ENCODE data around the gene PDE9A. TPM values are rescaled to one million over a fixed set of nuclear protein-coding genes. Genes with fewer than 3 reads are reported as not detected.
"Not testable (repeated sequence)": the region's sequence is repeated elsewhere in the genome, so short reads cannot be mapped to it uniquely, and the experiment has no call there.

Gene PDE9A
- total RNA-seq, 6 experiments from 2014 or later, result not detected

DNA sequence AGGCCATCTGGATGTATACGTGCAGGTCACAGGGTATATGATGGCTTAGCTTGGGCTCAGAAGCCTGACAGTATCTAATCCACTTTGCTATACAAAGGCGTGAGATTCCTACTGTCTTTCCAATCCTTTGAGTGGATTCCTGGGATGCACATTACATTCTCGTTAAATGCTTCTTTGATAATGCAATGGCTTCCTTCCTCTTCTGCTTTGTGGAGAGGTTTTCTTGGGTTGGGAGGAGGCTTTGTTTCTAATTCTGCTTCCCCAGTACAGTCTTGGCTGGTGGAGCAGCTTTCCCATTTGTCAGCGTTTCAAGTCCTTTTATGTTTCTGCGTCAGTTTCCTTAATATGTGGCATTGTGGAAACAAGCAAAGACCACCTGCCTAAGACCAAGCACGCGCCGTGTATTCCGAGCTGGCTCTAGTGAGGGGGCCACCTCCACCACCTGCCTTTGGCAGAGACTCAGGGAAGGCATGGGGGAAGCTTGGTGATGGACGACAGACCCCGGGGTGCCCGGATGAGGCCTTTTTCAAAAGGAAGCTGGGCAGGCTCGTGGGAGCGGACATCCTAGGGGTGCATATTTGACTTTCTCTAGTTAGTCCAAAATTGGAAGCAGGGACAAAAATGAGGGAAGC, 153.2 kb downstream of the PDE9A start:
- Mint-ChIP-seq H3K27me3 (ENCODE audit: insufficient read depth) (peaks cover 47% of the 10 kb centered on the region), H3K36me3 (ENCODE audit: low read depth) (no peaks in the 10 kb centered on the region), H3K4me3 (no peak overlapping the region), H3K9me3 (no peaks in the 10 kb centered on the region), H3K4me1 (ENCODE audit: low read depth) (no peaks in the 10 kb centered on the region), H3K27ac (no peak overlapping the region)
- TF ChIP-seq, protein P1, sequence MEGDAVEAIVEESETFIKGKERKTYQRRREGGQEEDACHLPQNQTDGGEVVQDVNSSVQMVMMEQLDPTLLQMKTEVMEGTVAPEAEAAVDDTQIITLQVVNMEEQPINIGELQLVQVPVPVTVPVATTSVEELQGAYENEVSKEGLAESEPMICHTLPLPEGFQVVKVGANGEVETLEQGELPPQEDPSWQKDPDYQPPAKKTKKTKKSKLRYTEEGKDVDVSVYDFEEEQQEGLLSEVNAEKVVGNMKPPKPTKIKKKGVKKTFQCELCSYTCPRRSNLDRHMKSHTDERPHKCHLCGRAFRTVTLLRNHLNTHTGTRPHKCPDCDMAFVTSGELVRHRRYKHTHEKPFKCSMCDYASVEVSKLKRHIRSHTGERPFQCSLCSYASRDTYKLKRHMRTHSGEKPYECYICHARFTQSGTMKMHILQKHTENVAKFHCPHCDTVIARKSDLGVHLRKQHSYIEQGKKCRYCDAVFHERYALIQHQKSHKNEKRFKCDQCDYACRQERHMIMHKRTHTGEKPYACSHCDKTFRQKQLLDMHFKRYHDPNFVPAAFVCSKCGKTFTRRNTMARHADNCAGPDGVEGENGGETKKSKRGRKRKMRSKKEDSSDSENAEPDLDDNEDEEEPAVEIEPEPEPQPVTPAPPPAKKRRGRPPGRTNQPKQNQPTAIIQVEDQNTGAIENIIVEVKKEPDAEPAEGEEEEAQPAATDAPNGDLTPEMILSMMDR (IDR thresholded peaks at IDR 0.05), result no peak
- DNase-seq, result no peak

- not testable (repeated sequence) for H3K4me1 Mint-ChIP-seq (ENCODE audit: low read depth); H3K36me3 Mint-ChIP-seq (ENCODE audit: low read depth); DNase-seq; H3K27ac Mint-ChIP-seq; H3K9me3 Mint-ChIP-seq; H3K4me3 Mint-ChIP-seq
- peaks cover 53% of the 10 kb centered on the region for H3K27me3 Mint-ChIP-seq (ENCODE audit: insufficient read depth)
Observed at GRCh38 chr21:42807293-42807895, 154.0 kb downstream of the PDE9A start.

- peaks cover 53% of the 10 kb centered on the region for H3K27me3 Mint-ChIP-seq (ENCODE audit: insufficient read depth)
- no peaks in the 10 kb centered on the region for H3K4me1 Mint-ChIP-seq (ENCODE audit: low read depth)
- H3K9me3 Mint-ChIP-seq, result no peaks in the 10 kb centered on the region
- H3K36me3 Mint-ChIP-seq (ENCODE audit: low read depth), result no peaks in the 10 kb centered on the region
- TF ChIP-seq, protein P1 (IDR thresholded peaks at IDR 0.05), result no peak
- no peak for DNase-seq
- no peak overlapping the region for H3K27ac Mint-ChIP-seq
- no peak overlapping the region for H3K4me3 Mint-ChIP-seq
Observed at GRCh38 chr21:42807938-42808613, 154.7 kb downstream of the PDE9A start.

GRCh38 chr21:42809171-42809570, 155.8 kb downstream of the PDE9A start:
- Mint-ChIP-seq H3K27me3 (ENCODE audit: insufficient read depth) (peaks cover 53% of the 10 kb centered on the region), H3K4me1 (ENCODE audit: low read depth) (no peaks in the 10 kb centered on the region), H3K9me3 (no peaks in the 10 kb centered on the region), H3K27ac (no peak overlapping the region), H3K4me3 (no peak overlapping the region), H3K36me3 (ENCODE audit: low read depth) (no peaks in the 10 kb centered on the region)
- no peak for DNase-seq
- TF ChIP-seq, protein P1 (IDR thresholded peaks at IDR 0.05), result no peak

DNA sequence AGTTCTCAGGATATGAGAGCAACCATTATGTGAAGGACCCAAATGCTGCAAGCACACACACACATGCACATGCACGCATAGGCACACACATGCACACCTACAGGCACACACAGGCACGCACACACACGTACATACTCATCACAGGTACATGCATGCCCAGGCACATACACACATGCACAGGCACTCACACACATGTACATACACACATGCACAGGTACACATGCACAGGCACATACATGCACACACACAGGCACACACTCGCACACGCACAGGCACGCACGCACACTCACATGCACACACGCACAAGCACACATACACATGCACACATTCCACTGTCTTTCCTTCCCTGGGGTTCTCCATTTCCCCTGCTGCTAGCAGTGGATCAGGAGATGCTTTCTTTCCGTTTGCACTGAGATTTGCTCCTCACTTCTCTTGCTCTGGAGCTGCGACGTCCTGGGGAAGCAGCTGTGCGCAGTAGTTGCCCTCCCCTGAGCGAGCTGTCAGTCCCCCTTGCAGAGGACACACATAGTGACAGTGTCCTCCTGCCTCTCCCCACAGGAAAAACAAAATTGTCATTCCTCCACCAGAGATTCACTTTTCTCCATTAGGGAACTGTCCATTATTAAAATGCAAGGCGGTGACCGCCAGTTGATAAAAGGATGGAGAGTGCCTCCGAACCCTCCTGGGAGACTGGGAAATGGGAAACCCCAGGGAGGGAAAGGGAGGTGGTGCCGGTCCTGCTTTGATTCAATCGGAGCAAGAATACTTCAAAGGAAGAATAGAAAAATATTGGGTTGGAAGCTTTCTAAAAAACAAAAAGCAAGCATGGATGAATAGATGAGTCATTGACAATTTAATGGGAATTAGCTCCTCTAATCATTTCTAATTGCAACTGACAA, 156.4 kb downstream of the PDE9A start:
- Mint-ChIP-seq H3K4me1 (ENCODE audit: low read depth) (no peaks in the 10 kb centered on the region), H3K4me3 (no peak overlapping the region), H3K9me3 (peaks cover under 1% of the 10 kb centered on the region), H3K27me3 (ENCODE audit: insufficient read depth) (peaks cover 47% of the 10 kb centered on the region), H3K27ac (no peak overlapping the region), H3K36me3 (ENCODE audit: low read depth) (no peaks in the 10 kb centered on the region)
- TF ChIP-seq, protein P1 (IDR thresholded peaks at IDR 0.05), result no peak
- no peak for DNase-seq
